ENCODE measurements around the gene IFT172. TPM values are rescaled to one million over a fixed set of nuclear protein-coding genes. Genes with fewer than 3 reads are reported as not detected.

Gene IFT172
- total RNA-seq, 1 donor, result 25.7 TPM

DNA sequence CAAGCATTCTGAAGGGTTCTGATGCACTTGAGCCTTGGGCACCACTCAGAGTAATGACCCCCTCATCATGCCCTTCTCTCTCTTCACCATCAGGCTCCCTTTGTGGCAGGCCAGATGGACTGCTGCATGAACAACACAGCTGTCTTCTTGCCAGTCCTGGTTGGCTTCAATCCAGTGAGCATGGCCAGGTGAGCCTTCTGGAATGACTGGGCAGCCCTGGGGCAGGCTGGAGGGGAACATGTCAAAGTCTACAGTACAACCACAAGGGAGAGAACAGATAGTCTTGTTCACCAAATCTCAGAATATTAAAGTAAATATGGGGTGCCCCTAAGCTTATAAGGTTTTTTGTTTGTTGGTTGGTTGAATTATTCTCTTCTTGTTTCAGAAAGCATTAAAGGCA is 11.5 kb upstream of the IFT172 start:
- no peak overlapping the region for H3K4me3 ChIP-seq (ENCODE audit: low read depth, low read length)
- TF ChIP-seq CTCF (IDR thresholded peaks at IDR 0.05; ENCODE audit: insufficient read depth, low read length), result no peak
- no peak for DNase-seq (ENCODE audit: low read depth)

- no peak for TF ChIP-seq CTCF (IDR thresholded peaks at IDR 0.05; ENCODE audit: insufficient read depth, low read length)
- no peak for DNase-seq (ENCODE audit: low read depth)
- no peak overlapping the region for H3K4me3 ChIP-seq (ENCODE audit: low read depth, low read length)
These were observed 9.4 kb upstream of the IFT172 start for GRCh38 chr2:27498975-27499374.

DNA sequence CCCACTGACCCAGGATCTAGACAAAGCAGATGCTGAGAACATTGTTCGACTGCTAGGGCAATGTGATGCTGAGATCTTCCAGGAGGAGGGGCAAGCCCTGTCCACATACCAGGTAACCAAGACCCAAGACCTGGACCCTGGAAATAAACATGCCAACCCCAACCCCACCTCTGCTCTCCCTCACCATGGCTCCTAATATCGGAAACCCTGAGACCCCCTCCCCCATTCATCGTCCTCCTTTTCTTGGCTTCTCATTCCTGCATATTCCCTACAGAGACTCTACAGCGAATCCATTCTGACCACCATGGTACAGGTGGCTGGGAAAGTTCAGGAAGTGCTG is 7.7 kb upstream of the IFT172 start:
- DNase-seq (ENCODE audit: low read depth), result no peak

GRCh38 chr2:27496357-27497287 is 7.1 kb upstream of the IFT172 start, which contains the start of gene GCKR:
Gene GCKR (plus strand): TSS chr2:27496839. CDS start chr2:27496905, 66 bp downstream.
- peak; percentile 75 for DNase-seq (ENCODE audit: low read depth)
- no peak for TF ChIP-seq CTCF (IDR thresholded peaks at IDR 0.05; ENCODE audit: insufficient read depth, low read length)
- H3K4me3 ChIP-seq (ENCODE audit: low read depth, low read length), result peak within 1 kb of the TSS; percentile 22

More for the DNA sequence above, 7.7 kb upstream of the IFT172 start:
- no peak for TF ChIP-seq CTCF (IDR thresholded peaks at IDR 0.05; ENCODE audit: insufficient read depth, low read length)
- H3K4me3 ChIP-seq (ENCODE audit: low read depth, low read length), result peak overlapping the region; percentile 22

DNA sequence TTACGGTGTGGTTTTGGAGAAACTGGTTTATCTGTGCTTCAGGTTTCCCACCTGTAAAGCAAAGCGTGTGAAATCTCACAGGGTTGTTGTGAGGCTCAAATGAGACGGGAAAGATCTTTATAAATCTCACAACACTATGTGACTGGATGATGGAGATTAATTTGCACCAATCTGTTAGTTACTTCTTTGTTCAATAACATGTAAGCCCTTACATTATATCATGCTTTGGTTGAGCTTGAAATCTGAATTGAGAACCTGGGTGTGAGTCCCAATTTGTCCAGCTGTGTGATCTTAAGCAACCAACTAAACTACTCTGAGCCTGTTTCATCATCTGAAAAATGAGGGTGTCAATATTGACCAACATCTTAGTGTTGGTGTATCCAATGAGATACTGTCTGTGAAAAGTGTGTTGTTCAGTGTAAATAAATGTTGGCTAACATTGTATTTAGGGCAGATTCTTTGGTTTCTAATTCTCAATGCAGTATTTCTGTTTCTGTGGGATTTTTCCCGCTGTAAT is 6.4 kb upstream of the IFT172 start:
- no peak for TF ChIP-seq CTCF (IDR thresholded peaks at IDR 0.05; ENCODE audit: insufficient read depth, low read length)
- no peak for DNase-seq (ENCODE audit: low read depth)
- H3K4me3 ChIP-seq (ENCODE audit: low read depth, low read length), result no peak overlapping the region

DNA sequence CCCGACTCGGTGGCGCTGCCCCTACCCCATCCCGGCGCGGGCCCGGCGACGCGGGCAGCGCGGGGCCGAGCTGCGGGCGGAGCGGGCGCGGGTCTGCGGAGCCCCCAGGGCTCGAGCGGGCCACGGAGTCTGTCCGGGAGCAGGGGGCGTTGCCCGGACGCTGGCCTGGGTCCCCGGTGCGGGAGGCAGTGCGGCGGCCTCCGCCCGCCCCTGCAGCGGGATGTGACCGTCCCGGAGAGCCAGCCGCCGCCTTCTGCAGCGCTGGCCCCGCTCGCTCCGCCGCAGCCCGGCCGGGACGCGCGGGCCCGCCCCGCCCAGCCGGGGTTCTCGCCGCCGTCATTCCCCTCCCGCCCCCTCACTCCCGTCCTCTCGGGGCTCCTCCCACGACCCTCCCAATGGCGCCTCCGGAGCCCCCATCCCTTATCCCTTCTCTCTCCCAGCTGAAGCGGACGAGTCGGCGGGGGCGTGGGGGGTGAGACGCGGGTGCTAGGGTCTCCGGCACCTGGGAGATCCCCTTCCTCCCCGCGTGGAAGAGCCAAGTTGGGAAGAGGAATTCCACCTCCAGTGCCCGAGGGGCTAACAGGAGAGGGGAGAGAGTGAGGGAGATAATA is 5.5 kb upstream of the IFT172 start, which contains the start of gene FNDC4:
FNDC4 (minus strand) TSS at position 257 of the 611 bp plus-strand sequence. CDS start 521 bp downstream, outside the sequence.
- DNase-seq (ENCODE audit: low read depth), result no peak
- TF ChIP-seq CTCF (IDR thresholded peaks at IDR 0.05; ENCODE audit: insufficient read depth, low read length), result no peak
- H3K4me3 ChIP-seq (ENCODE audit: low read depth, low read length), result peak within 1 kb of the TSS; percentile 74
